ENCODE measurements around the gene BTG3.

DNA sequence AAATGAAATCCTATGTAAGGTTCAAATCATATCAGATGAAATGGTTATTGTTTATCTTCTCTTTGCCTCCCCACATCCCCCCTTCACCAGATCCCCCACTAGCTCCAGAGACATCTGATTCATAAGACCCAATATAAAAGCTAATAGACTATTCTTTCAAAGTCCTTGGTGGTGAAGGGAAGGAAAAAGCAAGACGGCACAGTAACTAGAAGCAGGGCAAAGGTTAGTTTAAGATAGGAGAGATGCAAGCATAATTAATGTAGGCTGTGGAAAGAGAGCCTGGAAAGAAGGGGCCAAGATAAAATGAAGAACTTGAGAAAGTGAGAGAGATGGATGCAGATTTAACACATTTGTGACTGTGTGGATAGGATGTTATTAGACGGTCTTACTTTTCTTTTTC, 33.8 kb downstream of the BTG3 start:
- TF ChIP-seq CTCF (conservative IDR thresholded peaks at IDR 0.05; ENCODE audit: low read length) (no peak), EZH2phosphoT487 (IDR thresholded peaks at IDR 0.05; ENCODE audit: borderline replicate concordance) (no peak)

All from Loucy (cell line).